ENCODE measurements around the gene PLXND1. TPM values are rescaled to one million over a fixed set of nuclear protein-coding genes. Genes with fewer than 3 reads are reported as not detected.

The PLXND1 gene
- total RNA-seq, 1 experiment from 2014 or later = 47.3 TPM

DNA sequence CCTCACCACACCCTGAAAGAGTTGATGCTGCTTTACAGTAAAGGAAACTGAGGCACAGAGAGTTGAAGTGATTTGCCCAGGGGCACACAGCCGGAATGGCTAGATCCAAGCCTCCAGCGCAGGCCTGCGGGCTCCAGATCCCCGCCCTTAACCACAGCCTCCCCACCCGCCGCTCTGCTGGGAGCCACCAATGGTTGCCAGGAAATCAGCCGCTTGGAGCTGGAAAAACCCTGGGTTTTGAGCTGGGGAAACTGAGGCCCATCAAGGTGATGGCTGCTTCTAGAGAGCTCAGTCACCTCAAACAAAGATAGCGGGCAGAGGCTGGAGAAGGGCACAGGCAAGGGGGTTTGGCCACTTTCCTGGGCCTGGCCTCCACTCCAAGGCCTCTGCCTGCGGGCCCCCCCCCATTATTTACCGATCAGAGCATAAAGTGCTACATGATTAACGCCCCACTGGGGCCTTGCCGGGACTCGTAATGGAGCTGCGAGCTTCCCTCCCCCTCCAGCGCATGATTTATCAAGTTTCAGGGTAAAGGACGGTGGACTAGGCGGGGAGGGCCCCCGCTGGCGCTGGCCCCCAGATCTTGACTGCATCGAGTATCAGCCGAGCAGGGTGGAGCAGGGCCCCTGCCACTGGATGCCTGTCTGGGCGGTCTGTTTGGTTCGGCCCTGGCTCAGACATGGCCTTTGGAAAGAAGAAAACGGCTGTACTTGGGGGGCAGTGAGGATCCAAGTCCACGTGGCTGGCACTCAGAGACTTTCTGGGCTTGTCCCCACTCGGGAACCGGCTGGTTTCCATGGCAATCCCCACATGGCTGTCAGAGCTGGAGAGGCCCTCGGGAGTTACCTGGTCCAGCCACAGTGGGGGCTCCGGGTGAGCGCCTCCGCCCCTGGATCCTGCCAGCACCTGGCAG lies 9.1 kb downstream of the PLXND1 start:
- BruUV-seq (replicated peaks) = no TSS peak
- peaks cover 0 to 10% of the 10 kb centered on the region in 2 experiments; a peak in 2 of 4 replicates for H3K4me1 ChIP-seq (ENCODE audit: control insufficient read depth in 1 of 2, insufficient read depth in 2 of 2, low read length in 2 of 2)
- H2AFZ ChIP-seq (ENCODE audit: low read depth, low read length, poor library complexity, severe bottlenecking) = no peak overlapping the region
- no peaks in the 10 kb centered on the region for H3K9me3 ChIP-seq (ENCODE audit: control insufficient read depth in 1 of 2, insufficient read depth in 1 of 2, low read depth in 1 of 2, low read length in 2 of 2)
- ChIA-PET RAD21 (ENCODE audit: low non-redundant PET in 1 of 2, low total read pairs in 2 of 2, uncharacterized antibody in 2 of 2, unreplicated experiment in 2 of 2) (no interaction called here), CTCF (no interaction called here), POLR2A (no interaction called here)
- H3K36me3 ChIP-seq (ENCODE audit: control insufficient read depth in 1 of 2, insufficient read depth in 2 of 2, low read length in 2 of 2) = no peaks in the 10 kb centered on the region
- TF ChIP-seq EZH2phosphoT487 (IDR thresholded peaks at IDR 0.05; ENCODE audit: borderline replicate concordance) (no peak), JUND (IDR thresholded peaks at IDR 0.05) (no peak), ZFX (IDR thresholded peaks at IDR 0.05) (no peak), SP1 (IDR thresholded peaks at IDR 0.05; ENCODE audit: low read depth) (no peak), POLR2A (IDR thresholded peaks at IDR 0.05; ENCODE audit: borderline replicate concordance, extremely low read depth, insufficient read depth, insufficient read length) (no peak), CEBPB (IDR thresholded peaks at IDR 0.05; ENCODE audit: low read depth) (no peak), RAD21 (IDR thresholded peaks at IDR 0.05; ENCODE audit: low read depth) (no peak), EZH2 (IDR thresholded peaks at IDR 0.05) (no peak), TCF7L2 (IDR thresholded peaks at IDR 0.05; ENCODE audit: borderline replicate concordance, extremely low read depth, insufficient read depth, insufficient read length) (no peak), EGR1 (IDR thresholded peaks at IDR 0.05; ENCODE audit: low read depth) (no peak), ELF1 (IDR thresholded peaks at IDR 0.05; ENCODE audit: borderline replicate concordance, low read depth) (no peak), ZNF274 (IDR thresholded peaks at IDR 0.05; ENCODE audit: low read depth, low read length) (no peak), SRF (IDR thresholded peaks at IDR 0.05; ENCODE audit: low read depth) (no peak), SIN3A (IDR thresholded peaks at IDR 0.05; ENCODE audit: low read depth) (no peak)
- TF ChIP-seq, protein P1, sequence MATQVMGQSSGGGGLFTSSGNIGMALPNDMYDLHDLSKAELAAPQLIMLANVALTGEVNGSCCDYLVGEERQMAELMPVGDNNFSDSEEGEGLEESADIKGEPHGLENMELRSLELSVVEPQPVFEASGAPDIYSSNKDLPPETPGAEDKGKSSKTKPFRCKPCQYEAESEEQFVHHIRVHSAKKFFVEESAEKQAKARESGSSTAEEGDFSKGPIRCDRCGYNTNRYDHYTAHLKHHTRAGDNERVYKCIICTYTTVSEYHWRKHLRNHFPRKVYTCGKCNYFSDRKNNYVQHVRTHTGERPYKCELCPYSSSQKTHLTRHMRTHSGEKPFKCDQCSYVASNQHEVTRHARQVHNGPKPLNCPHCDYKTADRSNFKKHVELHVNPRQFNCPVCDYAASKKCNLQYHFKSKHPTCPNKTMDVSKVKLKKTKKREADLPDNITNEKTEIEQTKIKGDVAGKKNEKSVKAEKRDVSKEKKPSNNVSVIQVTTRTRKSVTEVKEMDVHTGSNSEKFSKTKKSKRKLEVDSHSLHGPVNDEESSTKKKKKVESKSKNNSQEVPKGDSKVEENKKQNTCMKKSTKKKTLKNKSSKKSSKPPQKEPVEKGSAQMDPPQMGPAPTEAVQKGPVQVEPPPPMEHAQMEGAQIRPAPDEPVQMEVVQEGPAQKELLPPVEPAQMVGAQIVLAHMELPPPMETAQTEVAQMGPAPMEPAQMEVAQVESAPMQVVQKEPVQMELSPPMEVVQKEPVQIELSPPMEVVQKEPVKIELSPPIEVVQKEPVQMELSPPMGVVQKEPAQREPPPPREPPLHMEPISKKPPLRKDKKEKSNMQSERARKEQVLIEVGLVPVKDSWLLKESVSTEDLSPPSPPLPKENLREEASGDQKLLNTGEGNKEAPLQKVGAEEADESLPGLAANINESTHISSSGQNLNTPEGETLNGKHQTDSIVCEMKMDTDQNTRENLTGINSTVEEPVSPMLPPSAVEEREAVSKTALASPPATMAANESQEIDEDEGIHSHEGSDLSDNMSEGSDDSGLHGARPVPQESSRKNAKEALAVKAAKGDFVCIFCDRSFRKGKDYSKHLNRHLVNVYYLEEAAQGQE (IDR thresholded peaks at IDR 0.05; ENCODE audit: low read depth) = no peak
- TF ChIP-seq, protein P2, sequence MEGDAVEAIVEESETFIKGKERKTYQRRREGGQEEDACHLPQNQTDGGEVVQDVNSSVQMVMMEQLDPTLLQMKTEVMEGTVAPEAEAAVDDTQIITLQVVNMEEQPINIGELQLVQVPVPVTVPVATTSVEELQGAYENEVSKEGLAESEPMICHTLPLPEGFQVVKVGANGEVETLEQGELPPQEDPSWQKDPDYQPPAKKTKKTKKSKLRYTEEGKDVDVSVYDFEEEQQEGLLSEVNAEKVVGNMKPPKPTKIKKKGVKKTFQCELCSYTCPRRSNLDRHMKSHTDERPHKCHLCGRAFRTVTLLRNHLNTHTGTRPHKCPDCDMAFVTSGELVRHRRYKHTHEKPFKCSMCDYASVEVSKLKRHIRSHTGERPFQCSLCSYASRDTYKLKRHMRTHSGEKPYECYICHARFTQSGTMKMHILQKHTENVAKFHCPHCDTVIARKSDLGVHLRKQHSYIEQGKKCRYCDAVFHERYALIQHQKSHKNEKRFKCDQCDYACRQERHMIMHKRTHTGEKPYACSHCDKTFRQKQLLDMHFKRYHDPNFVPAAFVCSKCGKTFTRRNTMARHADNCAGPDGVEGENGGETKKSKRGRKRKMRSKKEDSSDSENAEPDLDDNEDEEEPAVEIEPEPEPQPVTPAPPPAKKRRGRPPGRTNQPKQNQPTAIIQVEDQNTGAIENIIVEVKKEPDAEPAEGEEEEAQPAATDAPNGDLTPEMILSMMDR (IDR thresholded peaks at IDR 0.05 in 2 of 3, conservative IDR thresholded peaks at IDR 0.05 in 1 of 3; ENCODE audit: borderline replicate concordance in 1 of 3, insufficient read depth in 1 of 3, low read depth in 2 of 3, low read length in 2 of 3) = no peak
- TF ChIP-seq, protein P3, sequence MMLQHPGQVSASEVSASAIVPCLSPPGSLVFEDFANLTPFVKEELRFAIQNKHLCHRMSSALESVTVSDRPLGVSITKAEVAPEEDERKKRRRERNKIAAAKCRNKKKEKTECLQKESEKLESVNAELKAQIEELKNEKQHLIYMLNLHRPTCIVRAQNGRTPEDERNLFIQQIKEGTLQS (IDR thresholded peaks at IDR 0.05) = no peak
- TF ChIP-seq, protein P4, sequence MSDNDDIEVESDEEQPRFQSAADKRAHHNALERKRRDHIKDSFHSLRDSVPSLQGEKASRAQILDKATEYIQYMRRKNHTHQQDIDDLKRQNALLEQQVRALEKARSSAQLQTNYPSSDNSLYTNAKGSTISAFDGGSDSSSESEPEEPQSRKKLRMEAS (IDR thresholded peaks at IDR 0.05) = no peak
- TF ChIP-seq, protein P5, sequence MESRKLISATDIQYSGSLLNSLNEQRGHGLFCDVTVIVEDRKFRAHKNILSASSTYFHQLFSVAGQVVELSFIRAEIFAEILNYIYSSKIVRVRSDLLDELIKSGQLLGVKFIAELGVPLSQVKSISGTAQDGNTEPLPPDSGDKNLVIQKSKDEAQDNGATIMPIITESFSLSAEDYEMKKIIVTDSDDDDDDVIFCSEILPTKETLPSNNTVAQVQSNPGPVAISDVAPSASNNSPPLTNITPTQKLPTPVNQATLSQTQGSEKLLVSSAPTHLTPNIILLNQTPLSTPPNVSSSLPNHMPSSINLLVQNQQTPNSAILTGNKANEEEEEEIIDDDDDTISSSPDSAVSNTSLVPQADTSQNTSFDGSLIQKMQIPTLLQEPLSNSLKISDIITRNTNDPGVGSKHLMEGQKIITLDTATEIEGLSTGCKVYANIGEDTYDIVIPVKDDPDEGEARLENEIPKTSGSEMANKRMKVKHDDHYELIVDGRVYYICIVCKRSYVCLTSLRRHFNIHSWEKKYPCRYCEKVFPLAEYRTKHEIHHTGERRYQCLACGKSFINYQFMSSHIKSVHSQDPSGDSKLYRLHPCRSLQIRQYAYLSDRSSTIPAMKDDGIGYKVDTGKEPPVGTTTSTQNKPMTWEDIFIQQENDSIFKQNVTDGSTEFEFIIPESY (IDR thresholded peaks at IDR 0.05; ENCODE audit: extremely low read depth, insufficient replicate concordance, low read length) = no peak
- H3K79me2 ChIP-seq (ENCODE audit: insufficient read depth, low read length) = peaks cover 30% of the 10 kb centered on the region
- intact Hi-C loops (cut with micrococcal nuclease) = no loop called here
- H3K4me2 ChIP-seq (ENCODE audit: low read length) = no peak overlapping the region
- no peaks in the 10 kb centered on the region for H4K20me1 ChIP-seq (ENCODE audit: insufficient read depth)
- H3K9me2 ChIP-seq (ENCODE audit: insufficient read depth) = no peaks in the 10 kb centered on the region
- H3K9ac ChIP-seq (ENCODE audit: low read length) = no peak overlapping the region
- no peak for DNase-seq (ENCODE audit: low read depth, low spot score)
- ATAC-seq = no peak
- no peak overlapping the region for H3K27ac ChIP-seq (ENCODE audit: low read depth, low read length)
- no peaks in the 10 kb centered on the region for H3K27me3 ChIP-seq (ENCODE audit: insufficient read depth, low read length)
- no peak overlapping the region for H3K4me3 ChIP-seq (replicated peaks in 1 of 2; ENCODE audit: low read depth in 1 of 2, low read length in 2 of 2)

All from HCT116 (cell line).